GM12878 (cell line): ENCODE results near the gene NCAM1. TPM values are rescaled to one million over a fixed set of nuclear protein-coding genes. Genes with fewer than 3 reads are reported as not detected.

Experiments
- BCLAF1 ChIP-seq: fragments of 450-650 bp; IDR thresholded peaks from 2 replicates; pipeline ENCODE4 v1.6.1; 2017; ENCODE audit warnings: antibody characterized with exemption, mild to moderate bottlenecking, moderate library complexity
- CEBPZ ChIP-seq: fragments of 150-350 bp; IDR thresholded peaks from 2 replicates; pipeline ENCODE4 v1.6.1; 2016; ENCODE audit warnings: low read depth, low read length
- E2F8 ChIP-seq: fragments of 450-650 bp; IDR thresholded peaks from 2 replicates; pipeline ENCODE4 v1.6.1; 2018; ENCODE audit warnings: mild to moderate bottlenecking, low read depth, moderate library complexity; ENCODE audit not compliant: partially characterized antibody
- EZH2 ChIP-seq: IDR thresholded peaks from 2 replicates; pipeline ENCODE4 v1.6.1; 2012; ENCODE audit warnings: low read depth, mild to moderate bottlenecking, control low read depth, inconsistent platforms, low read length, borderline replicate concordance; ENCODE audit not compliant: control insufficient read depth
- MLLT1 ChIP-seq: fragments of 450-650 bp; IDR thresholded peaks from 2 replicates; pipeline ENCODE4 v1.6.1; 2016; ENCODE audit warnings: mild to moderate bottlenecking
- RAD21 ChIP-seq: IDR thresholded peaks from 2 replicates; pipeline ENCODE4 v1.6.1; 2011; ENCODE audit warnings: mild to moderate bottlenecking, low read depth, low read length, moderate library complexity; ENCODE audit not compliant: insufficient read depth
- TCF3 ChIP-seq: IDR thresholded peaks from 2 replicates; pipeline ENCODE4 v1.6.1; 2012; ENCODE audit warnings: low read depth, mild to moderate bottlenecking, low read length, borderline replicate concordance; ENCODE audit not compliant: insufficient read depth
- ZBTB11 ChIP-seq: fragments of 450-650 bp; formaldehyde crosslinking; IDR thresholded peaks from 2 replicates; pipeline ENCODE4 v1.5.0; 2022; ENCODE audit warnings: mild to moderate bottlenecking, missing genetic modification characterization
- polyA plus RNA-seq, 11 experiments: library from polyadenylated mRNA; depleted of rRNA in 4 of 11; unstranded in 6 of 11; stranded (reverse) in 5 of 11; fragments of >200 nt; fragmentation: Nextera tagmentation in 4 of 11; fragmentation: Illumina TruSeq in 1 of 11; extraction: Ambion mirVana in 4 of 11; extraction: Trizol in 1 of 11; gene quantifications; 1 replicate in 1 of 11; 2 replicates in 10 of 11; pipeline versions ENCODE4 v1.2.1 to v1.2.3, GENCODE V29; 2011 to 2016; ENCODE audit warnings: inconsistent platforms in 2 of 11, missing spikeins in 2 of 11, low read depth in 1 of 11
- total RNA-seq, 4 experiments: library from RNA; depleted of rRNA in 3 of 4; stranded (reverse); fragments of >200 nt in 3 of 4; fragmentation: Illumina TruSeq in 1 of 4; extraction: Trizol in 1 of 4; gene quantifications; 2 replicates each; pipeline versions ENCODE4 v1.2.1 to v1.2.3, GENCODE V29; 2013 to 2021

Gene NCAM1
- total and polyA plus RNA-seq, 10 of the 15 experiments (the other 5 are each of a cell fraction or from before 2014, with no cell fraction given): 0.10 to 0.23 (median 0.11) TPM; not detected in 7

GRCh38 chr11:113193946-113194345, 232.7 kb downstream of the NCAM1 start (continued):
- TF ChIP-seq BCLAF1 (no peak), EZH2 (no peak), TCF3 (no peak), MLLT1 (no peak), ZBTB11 (CRISPR knock-in tag) (no peak), E2F8 (no peak), CEBPZ (no peak), RAD21 (no peak)
